GM19035 (cell line): ENCODE data around the gene LZTFL1.

Experiments used
- ATAC-seq: cut with Tn5 transposase; IDR thresholded peaks from one replicate; pipeline ENCODE4 v1.9.1; 2021; ENCODE audit not compliant: unreplicated experiment

Gene LZTFL1, protein sequence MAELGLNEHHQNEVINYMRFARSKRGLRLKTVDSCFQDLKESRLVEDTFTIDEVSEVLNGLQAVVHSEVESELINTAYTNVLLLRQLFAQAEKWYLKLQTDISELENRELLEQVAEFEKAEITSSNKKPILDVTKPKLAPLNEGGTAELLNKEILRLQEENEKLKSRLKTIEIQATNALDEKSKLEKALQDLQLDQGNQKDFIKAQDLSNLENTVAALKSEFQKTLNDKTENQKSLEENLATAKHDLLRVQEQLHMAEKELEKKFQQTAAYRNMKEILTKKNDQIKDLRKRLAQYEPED

DNA sequence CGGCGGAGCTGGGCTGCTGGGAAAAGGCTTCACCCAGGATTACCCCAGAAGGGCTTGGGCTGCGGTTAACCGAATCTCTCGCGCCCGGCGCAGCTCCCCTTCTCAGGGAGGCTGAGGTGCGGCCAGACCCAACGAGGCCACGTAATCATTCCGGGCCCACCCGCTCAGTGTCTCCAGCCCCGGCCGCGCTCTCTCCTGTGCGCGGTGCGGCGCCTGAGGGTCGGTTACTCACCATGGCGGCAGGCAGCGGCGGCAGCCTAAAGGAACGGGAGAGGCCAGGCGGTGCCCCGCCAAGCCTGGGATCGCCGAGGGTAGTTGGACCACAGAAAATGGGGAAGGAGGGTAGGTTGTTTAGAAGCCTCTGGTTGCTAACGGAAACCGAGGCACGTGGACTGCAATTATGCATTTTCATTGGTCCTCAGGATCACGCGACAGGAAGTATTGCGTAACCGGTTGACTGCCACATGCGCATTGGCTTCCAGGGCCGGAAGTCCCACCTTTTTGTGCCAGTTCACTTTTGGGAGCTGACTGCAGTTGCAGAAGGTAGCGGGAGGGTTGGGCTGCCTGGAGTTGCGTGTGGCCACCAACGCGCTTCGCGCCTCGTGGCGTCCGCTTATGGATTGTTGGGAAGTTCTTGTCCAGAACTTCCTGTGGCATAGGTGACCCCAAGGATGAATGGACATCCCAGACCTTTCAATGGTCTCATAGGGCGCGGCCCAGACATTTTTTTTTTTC is at the start of gene LZTFL1:
Gene LZTFL1, minus strand, starts transcription at position 363 of the 735 bp plus-strand sequence. Its CDS starts 128 bp downstream, at position 235.
- peak; percentile 90 for ATAC-seq

DNA sequence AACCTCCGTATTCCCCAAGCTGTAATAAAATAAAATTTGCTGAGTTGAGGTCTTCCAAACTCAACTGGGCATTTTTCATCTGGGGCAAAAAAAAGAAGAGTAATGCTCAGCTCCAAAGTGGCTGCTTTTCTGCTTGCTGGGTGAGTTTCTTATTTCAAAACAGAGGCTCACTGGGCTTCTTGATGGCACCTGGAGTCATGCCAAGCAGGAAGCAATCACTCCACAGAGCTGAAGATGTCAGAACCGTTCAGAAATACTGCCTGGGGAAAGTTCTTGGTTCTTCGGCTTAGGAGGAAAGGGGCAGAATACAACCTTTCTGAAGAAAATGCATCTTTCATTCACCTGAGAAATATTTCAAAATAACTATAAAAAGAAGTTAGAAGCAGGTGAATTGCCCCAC is 48.5 kb upstream of the LZTFL1 start:
- ATAC-seq = no peak

DNA sequence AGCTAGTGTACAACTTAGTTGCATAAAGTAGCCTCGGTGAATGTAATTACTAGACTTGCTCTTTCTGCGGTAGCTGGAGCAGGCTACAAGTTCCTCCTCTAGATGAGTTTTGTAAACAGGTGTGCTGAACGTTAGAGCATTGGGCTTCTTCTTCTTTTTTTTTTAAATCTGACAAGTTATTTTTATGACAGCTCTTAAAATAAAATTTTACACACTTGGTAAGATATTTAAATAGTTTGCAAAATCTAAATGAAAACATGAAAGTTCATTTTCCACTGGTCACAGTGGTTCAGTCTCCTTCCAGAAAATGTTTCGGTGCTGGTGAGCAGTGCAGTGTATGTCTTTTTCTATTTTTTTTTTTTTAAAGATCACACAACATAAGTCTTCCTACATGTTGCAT is 47.4 kb upstream of the LZTFL1 start:
- no peak for ATAC-seq

DNA sequence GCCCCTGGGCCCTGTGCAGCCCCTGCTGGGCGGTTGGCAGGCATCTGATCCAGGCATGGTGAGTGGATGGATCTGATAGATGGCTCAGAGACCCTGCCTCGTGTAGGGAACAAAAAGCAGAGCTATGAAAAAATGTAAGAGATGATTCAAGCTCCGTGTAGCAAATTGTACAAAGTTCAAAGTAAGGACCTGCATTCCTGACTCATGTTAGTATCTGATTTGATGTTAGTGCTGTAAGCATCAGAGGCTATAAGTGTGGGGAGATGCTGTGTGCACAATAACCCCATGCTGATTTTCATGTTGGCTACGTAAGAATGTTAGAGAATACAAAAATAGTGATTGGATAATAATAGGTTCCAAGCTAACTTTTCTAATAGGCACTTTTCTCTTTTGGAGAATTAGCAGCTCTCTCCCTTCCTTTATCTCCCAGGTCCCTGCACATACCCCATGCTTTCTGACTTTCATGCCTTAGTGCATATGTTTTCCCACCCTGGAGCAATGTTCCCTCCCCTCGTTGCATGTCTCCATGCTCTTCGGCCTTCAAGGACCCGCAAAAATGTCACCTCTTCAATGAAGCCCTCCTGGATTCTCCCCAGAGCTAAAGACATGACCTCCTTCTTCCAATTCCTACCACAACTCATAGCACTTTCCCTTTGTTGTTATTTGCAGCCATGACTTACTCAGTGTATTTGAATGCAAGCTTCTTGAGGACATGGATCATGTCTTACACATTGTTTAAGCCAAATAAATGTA is 46.0 kb upstream of the LZTFL1 start:
- ATAC-seq = no peak

DNA sequence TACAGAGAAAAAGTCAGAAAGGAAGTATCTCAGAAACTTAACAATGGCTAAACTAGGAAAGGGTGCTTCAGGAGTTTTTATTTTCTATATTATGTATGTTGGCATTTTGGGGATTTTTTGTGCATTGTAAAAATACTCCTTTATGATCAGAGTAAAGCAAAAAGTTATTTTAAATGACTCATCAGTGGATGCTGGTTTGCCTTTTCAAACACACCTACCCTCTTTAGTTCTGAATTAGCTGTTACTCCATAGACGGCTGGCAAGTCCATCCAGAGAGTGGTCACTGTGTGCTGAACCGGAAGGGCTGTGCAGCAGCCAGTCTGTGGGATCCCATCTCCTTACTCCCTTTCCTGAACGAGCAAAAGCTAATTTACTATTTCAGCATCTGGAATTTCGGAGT is 45.4 kb upstream of the LZTFL1 start:
- ATAC-seq = no peak

DNA sequence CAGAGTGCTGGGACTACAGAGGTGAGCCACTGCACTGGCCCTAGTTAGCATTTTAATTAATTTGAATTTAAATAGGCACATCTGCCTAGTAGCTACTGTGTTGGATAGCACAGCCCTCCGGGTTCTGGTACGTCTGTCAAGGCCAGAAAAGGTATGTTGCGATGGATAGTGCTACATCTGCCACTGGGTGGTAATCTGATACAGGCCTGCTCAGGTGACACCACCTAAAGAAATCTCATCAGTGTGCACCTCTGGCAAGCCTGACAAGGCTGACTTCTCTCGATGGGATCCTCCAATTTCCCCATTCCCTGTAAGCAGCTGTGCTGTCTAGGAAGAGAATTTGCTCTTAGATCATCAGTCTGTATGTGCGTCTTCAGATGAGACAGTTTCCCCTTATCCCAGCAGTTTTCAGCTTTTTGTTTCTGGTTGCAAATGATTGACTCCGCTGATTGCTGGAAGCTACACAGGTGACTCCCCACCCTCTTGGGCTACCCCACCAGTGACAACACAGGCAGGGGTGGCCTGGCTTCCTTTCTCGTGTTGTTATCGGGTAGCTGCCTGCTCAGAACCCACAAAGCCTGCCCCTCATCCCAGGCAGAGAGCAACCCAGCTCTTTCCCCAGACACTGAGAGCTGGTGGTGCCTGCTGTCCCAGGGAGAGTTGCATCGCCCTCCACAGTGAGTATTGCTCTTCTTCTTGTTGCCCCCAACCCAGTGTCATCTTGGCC is 44.2 kb upstream of the LZTFL1 start, which contains the start of gene CCR9:
Gene CCR9, plus strand, starts transcription at position 565 of the 727 bp plus-strand sequence. CDS start 8,391 bp downstream, outside the sequence.
- ATAC-seq = no peak

DNA sequence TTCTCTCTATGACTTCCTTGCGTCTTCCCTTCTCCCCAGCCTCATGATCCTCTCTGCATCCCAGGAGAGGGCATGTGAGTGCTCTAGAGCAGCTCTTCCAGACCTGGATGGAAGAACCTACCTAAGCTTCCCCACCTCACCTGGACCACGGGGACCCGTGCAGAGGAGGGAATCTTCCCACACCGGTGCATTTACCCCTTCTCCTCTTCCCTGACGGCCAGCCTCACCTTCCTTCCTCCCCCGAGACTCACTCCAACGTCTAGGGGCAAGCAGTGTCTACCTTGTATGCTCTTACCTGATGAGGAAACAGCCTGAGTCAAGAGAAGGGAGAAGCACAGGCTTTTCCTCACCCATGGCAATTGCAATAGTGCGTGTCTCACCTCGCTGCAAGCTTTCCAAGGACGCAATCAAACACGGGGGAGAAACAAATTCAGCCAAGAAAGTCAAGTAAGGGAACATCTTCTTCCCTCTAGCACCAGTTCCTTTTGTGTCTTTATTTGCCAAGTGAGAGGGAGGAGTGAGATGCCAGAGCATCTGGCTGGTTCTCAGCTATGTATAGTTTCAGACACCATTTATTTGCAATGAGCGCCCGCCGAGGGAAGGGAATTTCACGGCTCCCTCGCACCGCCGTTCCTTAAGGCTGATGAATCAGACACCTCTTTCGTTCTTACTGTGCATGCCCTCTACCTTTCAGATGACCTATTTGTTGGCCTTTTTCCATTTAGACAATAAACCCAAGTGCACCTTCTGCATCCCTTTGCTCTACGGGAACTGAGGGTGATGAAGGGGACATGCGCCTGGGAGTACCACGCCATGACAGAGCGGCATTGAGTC is 42.7 kb upstream of the LZTFL1 start:
- ATAC-seq = no peak

DNA sequence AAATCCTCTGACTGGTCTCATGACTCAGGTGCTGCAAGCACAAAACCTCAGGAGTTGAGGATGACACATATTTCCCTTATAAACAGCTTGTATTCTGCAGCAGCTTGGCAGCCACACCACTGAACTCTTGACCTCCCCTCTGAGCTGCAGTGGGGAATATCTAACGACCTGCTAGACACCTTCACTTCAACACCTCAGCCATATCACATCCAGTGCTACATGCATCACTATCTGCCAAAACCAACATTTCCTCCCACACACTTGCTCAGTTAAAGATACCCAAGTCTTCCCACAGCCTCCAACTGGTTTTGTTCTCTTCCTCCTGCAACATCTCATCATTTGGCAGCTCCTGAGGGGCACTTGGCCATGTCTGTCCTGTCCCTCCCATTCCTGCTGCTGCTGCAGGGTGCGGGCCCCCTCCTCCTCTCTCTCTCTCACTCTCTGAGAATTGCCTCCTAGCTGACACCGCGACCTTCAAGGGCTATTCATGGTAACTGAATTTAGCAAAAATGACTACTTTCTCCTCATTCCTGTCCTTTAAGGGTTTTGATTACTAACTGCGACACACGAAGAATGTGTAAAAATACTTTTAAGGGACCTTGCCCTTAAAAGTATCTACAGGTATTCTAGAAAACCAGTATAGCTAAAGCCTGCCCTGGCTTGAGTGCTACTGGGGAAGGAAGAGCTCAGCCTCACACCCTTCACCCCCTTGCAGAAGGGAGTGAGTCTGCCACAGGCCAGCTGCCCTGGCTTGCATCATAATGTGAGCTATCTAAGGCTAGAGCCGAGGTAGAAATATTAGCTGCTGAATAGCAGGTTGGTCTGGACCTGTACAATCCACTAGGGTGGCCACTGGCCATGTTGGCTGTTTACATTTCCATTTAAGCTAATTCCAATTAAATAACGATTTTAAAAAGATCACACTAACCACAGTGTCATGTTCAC is 39.4 kb upstream of the LZTFL1 start:
- ATAC-seq = no peak

DNA sequence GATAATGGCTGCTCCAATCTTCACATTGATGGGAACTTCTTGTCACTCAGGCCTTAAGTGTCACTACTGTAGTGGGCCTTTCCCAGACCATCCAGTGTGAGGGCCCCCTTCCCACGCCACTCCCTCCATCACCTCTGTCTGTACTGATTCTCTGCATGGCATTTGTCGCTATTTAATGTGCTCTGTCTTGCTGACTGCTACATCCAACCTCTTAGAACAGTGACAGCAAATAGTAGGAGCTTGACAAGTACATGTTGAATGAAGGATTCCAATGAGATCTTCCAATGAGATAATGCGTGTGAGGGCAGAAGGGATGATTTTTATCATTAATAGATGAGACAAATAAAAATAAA is 38.8 kb upstream of the LZTFL1 start:
- ATAC-seq = no peak

DNA sequence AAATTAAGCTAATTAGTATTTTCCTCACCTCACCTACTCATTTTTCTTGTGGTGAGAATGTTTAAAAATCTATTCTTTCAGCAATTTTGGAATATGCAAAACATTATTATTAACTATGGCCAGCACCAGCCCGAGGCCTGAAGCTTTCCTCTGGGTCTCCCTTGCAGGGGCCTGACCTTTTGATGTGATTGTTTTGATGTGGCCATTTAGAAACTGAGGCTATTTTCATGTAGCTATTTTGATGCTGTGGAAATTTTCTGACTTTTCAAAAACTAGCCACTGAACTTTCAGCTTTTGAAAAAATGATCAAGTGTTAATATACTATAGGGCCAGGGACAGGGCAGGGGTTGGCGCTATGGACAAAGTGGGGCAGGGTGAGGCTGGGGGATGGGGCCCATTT is 36.2 kb upstream of the LZTFL1 start:
- ATAC-seq = no peak

DNA sequence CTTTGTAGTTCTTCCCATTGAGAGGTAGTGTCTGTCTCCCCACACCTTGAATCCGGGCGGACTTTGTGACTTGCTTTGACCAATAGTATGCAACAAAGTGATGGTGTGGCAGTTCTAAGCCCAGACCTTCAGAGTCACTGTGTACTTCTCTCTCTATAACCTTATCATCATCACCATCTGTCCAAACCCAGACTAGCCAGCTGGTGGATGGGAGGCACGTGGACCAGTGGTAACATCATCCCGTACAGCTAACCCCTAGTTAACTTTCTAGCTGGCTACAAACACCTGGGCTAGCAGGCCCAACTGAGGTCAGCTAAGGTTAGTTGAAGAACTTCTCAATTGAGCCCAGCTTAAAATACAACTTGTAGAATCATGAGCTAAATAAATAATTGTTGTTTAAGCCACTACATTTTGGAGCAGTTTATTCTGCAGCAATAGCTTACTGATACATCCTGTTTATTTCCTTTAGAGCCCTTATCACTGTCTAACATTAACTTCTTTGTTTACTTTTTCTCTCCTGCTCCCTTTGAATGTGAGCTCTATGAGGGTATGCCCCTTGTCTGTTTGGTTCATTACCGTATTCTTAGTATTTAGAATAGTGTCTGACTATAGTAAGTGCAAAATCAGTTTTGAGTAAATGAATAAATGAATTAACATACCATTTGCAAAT is 32.9 kb upstream of the LZTFL1 start:
- ATAC-seq = no peak

DNA sequence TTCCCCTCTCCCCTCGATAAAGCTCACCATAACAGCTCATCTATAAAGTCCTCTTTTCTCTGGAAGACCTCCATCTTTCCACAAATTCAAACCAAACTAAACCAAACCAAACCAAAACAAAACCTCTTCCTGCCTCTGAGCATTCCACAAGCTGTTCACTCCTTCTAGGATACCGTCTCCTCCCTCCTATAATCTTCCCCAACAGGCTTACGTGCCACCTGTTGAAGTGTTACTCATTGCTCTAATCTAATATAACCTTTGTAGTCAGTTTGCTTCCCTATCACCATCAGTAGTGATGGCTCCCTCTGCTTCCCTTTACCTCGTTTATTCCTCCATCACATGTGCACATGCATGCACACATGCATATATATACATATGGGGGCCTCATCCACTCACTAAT is 31.7 kb upstream of the LZTFL1 start:
- no peak for ATAC-seq

DNA sequence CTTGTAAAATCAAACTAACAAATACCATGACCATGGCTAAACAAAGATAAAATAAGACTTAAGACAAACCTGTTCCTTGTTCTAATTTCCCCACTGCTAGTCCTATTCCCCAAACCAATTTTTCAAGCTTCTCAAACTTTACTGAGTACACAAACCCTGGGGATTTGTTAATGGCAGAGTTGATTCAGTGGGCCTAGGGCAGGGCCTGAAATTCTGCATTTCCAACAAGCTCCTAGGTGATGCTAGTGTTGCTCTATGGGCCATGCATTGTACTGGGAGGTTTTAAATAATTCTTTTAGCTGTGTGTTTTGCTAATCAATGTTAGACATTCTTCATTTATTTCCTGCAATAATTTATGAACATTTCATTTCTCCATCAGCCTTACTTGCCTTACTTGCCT is 31.1 kb upstream of the LZTFL1 start:
- no peak for ATAC-seq

DNA sequence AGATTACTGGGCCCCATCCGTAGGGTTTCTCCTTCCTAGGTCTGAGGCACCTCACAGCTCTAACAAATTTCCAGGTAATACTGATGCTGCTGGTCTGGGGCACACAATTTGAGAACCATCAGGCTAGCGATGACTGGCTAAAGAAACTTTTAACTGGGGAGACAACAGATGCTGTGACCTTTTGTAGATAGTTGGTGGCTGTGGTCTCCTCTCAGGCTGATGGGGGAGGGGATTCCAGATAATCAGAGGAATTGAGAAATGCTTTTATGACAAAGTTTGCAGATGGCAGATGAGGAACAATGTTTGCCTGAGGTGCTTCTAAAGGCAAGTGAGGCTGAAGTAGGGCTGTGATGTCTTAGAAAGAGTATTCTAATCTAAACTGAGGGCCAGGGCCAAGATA is 30.6 kb upstream of the LZTFL1 start:
- no peak for ATAC-seq

DNA sequence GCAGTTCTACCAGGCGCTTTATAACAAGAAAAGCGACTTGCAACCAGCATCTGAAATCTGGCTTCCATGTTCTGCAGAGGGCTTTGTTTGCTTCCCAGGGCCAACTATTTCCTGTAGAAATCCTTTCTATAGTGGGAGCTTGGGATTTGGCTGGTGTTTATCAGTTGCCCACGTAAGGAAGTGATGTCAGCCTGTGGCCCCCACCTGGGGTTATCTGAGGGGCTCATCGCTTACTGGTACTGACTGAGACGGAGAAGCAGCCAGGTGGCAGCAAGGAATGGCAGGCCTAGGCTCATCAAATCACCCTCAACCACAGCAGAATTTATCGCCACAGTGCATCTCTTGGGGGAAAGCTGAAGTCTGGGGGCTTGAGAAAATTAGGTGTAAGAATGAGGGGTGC is 29.9 kb upstream of the LZTFL1 start:
- no peak for ATAC-seq

DNA sequence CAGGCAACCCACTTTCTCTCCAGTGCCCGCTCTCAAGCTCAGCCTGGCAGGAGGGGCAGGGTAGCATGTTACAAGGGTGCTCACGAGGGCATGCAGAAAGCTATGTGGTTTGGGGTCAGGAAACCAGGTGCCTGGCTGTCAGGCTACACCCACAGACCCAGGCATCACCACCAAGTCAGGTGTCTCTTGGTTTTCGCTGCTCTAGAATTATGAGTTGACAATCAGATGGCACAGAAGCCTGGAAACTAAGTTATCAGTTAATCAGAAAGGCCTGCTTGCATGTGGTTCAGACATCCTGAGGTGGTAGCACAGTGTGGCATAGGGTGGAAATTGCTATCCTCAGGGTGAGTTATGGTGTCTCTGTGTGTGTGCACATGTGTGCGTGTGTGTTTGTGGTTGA is 28.2 kb upstream of the LZTFL1 start:
- ATAC-seq = no peak

DNA sequence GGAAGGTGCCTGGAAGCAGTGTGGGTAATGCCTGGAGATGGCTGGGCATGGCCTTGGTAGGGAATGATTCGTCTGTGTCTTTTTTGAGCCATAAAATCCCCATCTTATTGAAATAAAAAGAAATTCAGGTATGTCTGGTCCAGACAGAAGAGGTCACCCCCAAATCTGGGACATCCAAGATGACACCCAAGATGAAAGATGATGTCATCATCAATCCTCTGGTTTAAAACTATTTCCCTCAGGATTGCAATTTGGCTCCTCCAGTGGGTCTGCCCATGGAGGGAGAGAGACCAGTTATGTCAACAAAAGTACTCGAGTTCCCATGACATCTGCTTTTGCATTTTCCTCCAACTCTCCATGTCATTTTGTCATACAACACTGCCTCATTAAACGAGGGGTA is 27.7 kb upstream of the LZTFL1 start:
- no peak for ATAC-seq

DNA sequence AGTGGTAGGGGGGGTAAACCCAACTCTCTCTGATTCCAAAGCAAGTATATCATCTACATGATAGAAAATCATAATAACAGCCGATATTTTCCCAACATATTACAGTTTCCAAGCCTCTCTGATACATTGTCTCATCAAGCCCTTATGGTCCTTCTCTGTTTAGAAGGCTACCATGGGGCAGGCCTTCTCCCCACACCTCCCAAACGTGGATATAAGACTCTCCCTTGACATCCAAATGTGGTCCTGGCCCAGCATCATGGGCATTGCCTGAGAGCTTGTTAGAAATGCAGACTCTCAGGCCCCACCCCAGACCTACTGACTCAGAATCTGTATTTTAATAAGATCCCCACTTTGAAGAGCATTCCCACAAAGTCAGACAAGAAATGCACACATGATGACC is 26.7 kb upstream of the LZTFL1 start:
- ATAC-seq = no peak

DNA sequence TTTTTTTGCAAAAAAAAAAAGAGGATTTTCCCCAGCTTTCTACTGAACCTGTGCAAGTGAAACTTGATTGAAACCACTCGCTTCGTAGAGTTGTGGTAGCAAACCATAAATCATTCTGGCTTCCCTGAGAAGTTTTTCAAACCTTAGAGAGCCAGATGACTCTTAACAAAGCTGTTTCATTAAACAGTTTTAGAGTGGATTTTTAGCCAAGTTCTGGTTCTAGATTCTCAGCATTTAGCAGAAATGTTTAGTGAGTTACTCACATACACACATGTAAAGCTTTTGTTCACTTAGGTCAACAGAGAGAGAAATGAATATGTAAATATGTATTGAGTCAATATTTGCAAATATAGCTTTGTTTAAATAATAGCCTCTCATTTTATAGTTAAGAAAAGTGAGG is 26.3 kb upstream of the LZTFL1 start:
- ATAC-seq = no peak
